ENCODE data around the gene RPS14. TPM values are rescaled to one million over a fixed set of nuclear protein-coding genes. Genes with fewer than 3 reads are reported as not detected.

Gene RPS14
- total and polyA plus RNA-seq, 10 of the 15 experiments (the other 5 are each of a cell fraction or from before 2014, with no cell fraction given) = 2,295 to 4,047 (median 2,787) TPM

GRCh38 chr5:150448334-150448733 lies 1.2 kb downstream of the RPS14 start:
- Histone ChIP-seq H3K27me3 (replicated peaks in 1 of 2; ENCODE audit: control insufficient read depth in 2 of 2, insufficient read depth in 2 of 2, low read length in 1 of 2) (no peaks in the 10 kb centered on the region), H3K9ac (ENCODE audit: control insufficient read depth, insufficient read depth, low read length) (peak overlapping the region; percentile 98), H3K27ac (ENCODE audit: control insufficient read depth, insufficient read depth) (peak overlapping the region; percentile 99), H3K4me3 (peak overlapping the region; percentile 97), H4K20me1 (ENCODE audit: control insufficient read depth, insufficient read depth) (peaks cover 7% of the 10 kb centered on the region), H3K4me2 (ENCODE audit: control insufficient read depth, insufficient read depth) (peak overlapping the region; percentile 79), H2AFZ (ENCODE audit: control insufficient read depth, low read depth, low read length) (no peak overlapping the region), H3K79me2 (ENCODE audit: control insufficient read depth, insufficient read depth, low read length) (peaks cover 41% of the 10 kb centered on the region), H3K36me3 (ENCODE audit: control insufficient read depth in 2 of 2, insufficient read depth in 2 of 2, low read length in 1 of 2) (peaks cover 29 to 37% of the 10 kb centered on the region in 2 experiments), H3K4me1 (ENCODE audit: control insufficient read depth, insufficient read depth, low read length) (peaks cover 2% of the 10 kb centered on the region; the same call in 1 of the 2 replicates), H3K9me3 (replicated peaks; ENCODE audit: control insufficient read depth, insufficient read depth, low read length) (no peaks in the 10 kb centered on the region)
- POLR2A ChIA-PET = interaction anchor here (1.0 kb wide), 1 partner anchor 50 kb away, joined by 4 read pairs; no protein-coding TSS in a partner anchor
- ATAC-seq (peak; percentile 9), DNase-seq (ENCODE audit: low read depth, low spot score) (no peak), FAIRE-seq (no peak)
- 1% methylated on average over 4 of the region's 4 CpGs for WGBS (ENCODE audit: insufficient coverage, insufficient replicate concordance, low lambda C conversion rate, missing lambda C conversion rate)
- in situ Hi-C loops (cut with MboI) (no loop called here), intact Hi-C loops (cut with micrococcal nuclease; ENCODE audit: unreplicated experiment) (loop anchor here (2.0 kb wide), 1 partner anchor 36 kb away; the partner anchor contains the start of gene CD74)
- CTCF ChIA-PET = interaction anchor here (2.9 to 3.3 kb wide), 2 partner anchors 12 to 50 kb away, joined by 12 to 17 read pairs; no protein-coding TSS in a partner anchor
- SMC1A ChIA-PET (ENCODE audit: uncharacterized antibody, unreplicated experiment) = interaction anchor here (1.2 to 2.0 kb wide), 2 partner anchors 11 to 12 kb away, joined by 4 read pairs; no protein-coding TSS in a partner anchor
- RAD21 ChIA-PET (ENCODE audit: unreplicated experiment) = no interaction called here
- BruUV-seq (replicated peaks) = no TSS peak
- TF ChIP-seq SMARCA5 (IDR thresholded peaks at IDR 0.05) (no peak), CEBPB (IDR thresholded peaks at IDR 0.05; ENCODE audit: borderline replicate concordance in 1 of 2, low read depth in 2 of 2, low read length in 2 of 2) (no peak), KAT2A (conservative IDR thresholded peaks at IDR 0.05; ENCODE audit: control insufficient read depth, low read depth, low read length) (no peak), ATF2 (IDR thresholded peaks at IDR 0.05; ENCODE audit: low read length) (0 out of 2 replicates have a peak, but pooled peaks have one; percentile 26), NKRF (conservative IDR thresholded peaks at IDR 0.05) (0 out of 2 replicates have a peak, but pooled peaks have one; percentile 31), CHD1 (IDR thresholded peaks at IDR 0.05; ENCODE audit: low read depth, low read length) (0 out of 2 replicates have a peak, but pooled peaks have one; percentile 35), RAD21 (IDR thresholded peaks at IDR 0.05; ENCODE audit: insufficient read depth, low read depth, low read length) (no peak), YBX1 (IDR thresholded peaks at IDR 0.05) (no peak), STAT3 (IDR thresholded peaks at IDR 0.05; ENCODE audit: low read depth, low read length) (no peak), PKNOX1 (IDR thresholded peaks at IDR 0.05) (0 out of 2 replicates have a peak, but pooled peaks have one; percentile 9)

Data from GM12878 (cell line).